GM12891 (cell line): Measurements from ENCODE around the gene GYG1.

Experiments used
- POLR2A ChIP-seq: IDR thresholded peaks from 2 replicates; pipeline ENCODE4 v1.6.1; 2011; ENCODE audit warnings: low read depth, low read length, control low read depth
- POLR2AphosphoS5 ChIP-seq: IDR thresholded peaks from 2 replicates; pipeline ENCODE4 v1.6.1; 2011; ENCODE audit warnings: low read depth, low read length, control low read depth

DNA sequence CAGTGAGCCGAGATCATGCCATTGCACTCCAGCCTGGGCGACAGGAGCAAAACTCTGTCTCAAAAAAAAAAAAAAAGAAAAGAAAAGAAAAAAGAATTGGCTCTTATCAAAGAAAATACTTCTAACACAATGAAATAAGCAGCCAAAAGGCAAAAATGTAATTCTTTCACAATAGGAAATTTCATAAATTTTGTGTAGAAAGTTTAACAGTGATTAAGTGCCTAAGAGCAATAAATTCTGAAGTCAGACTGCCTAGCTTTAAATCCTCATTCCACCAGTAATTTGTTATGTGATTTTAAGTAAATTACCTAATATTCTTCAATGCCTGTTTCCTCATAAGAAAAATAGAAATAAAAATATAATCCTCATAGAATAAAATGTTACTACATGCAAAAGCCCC is 70.4 kb downstream of the GYG1 start:
- TF ChIP-seq POLR2A: no peak
- TF ChIP-seq POLR2AphosphoS5: no peak
